Sigmoid colon (tissue), 7 donors: Measurements from ENCODE around the gene LIM2. TPM values are rescaled to one million over a fixed set of nuclear protein-coding genes. Genes with fewer than 3 reads are reported as not detected.
A peak's percentile ranks its signal among the peaks of the same experiment; 100 is the strongest.

Source experiments
- DNase-seq: peaks from one replicate; pipeline ENCODE4 v3.0.0-alpha.2; 2019
- H3K27ac ChIP-seq, 4 donors: fragments of 200-600 bp; sonication (generic); one replicate each; pipeline ENCODE4 v1.5.1; 2016 to 2019; ENCODE audit warnings: mild to moderate bottlenecking in 1 of 4
- H3K27me3 ChIP-seq, 3 donors: fragments of 200-600 bp; sonication (generic); one replicate each; pipeline ENCODE4 v1.5.1; 2019; ENCODE audit warnings: mild to moderate bottlenecking in 1 of 3
- H3K36me3 ChIP-seq, 4 donors: fragments of 200-600 bp; sonication (generic); one replicate each; pipeline ENCODE4 v1.5.1; 2016 to 2019
- H3K4me1 ChIP-seq, 4 donors: fragments of 200-600 bp; sonication (generic); one replicate each; pipeline ENCODE4 v1.5.1; 2017 to 2019
- H3K4me3 ChIP-seq, 4 donors: fragments of 200-600 bp; sonication (generic); one replicate each; pipeline ENCODE4 v1.5.1; 2017 to 2019; ENCODE audit warnings: mild to moderate bottlenecking in 2 of 4, moderate library complexity in 1 of 4
- H3K9me3 ChIP-seq, 4 donors: fragments of 200-600 bp in 3 of 4; sonication (generic) in 3 of 4; one replicate each; pipeline versions ENCODE4 v1.5.1 to v1.6.1; 2013 to 2019
- EP300 ChIP-seq, 4 donors: sonication (generic); formaldehyde crosslinking; IDR thresholded peaks; one replicate each; pipeline ENCODE4 v1.6.1; 2017; ENCODE audit warnings: antibody characterized with exemption in 4 of 4
- POLR2A ChIP-seq, 2 donors: fragments of 450-650 bp; IDR thresholded peaks; one replicate each; pipeline ENCODE4 v1.6.1; 2016; ENCODE audit warnings: antibody characterized with exemption in 2 of 2, mild to moderate bottlenecking in 2 of 2, moderate library complexity in 2 of 2
- POLR2AphosphoS5 ChIP-seq, 4 donors: sonication (generic); formaldehyde crosslinking; IDR thresholded peaks; one replicate each; pipeline ENCODE4 v1.6.1; 2017; ENCODE audit warnings: antibody characterized with exemption in 4 of 4
- WGBS, 2 donors: extraction: QIAGEN DNeasy Blood & Tissue Kit; methylation state at CpG; one replicate each; pipeline ENCODE4 v1.1.7; 2013; 5-methylcytosine and 5-hydroxymethylcytosine counted together
- intact Hi-C: fragments of 100-400 bp; cut with DNase I; formaldehyde crosslinking; loops from one replicate; pipeline ENCODE4 v1.15.1; 2023
- polyA plus RNA-seq, 3 donors: library from polyadenylated mRNA; stranded (reverse); fragments of 200-250 nt; gene quantifications; one replicate each; pipeline ENCODE4 v1.2.3, GENCODE V29; 2013
- total RNA-seq, 4 donors: library from RNA; depleted of rRNA; stranded (reverse); fragments of >200 nt; gene quantifications; one replicate each; pipeline ENCODE4 v1.1.0, GENCODE V29; 2016
- TF ChIP-seq, protein P1 (sequence below), 4 experiments: fragments of 450-650 bp in 3 of 4; fragments of 200-600 bp in 1 of 4; IDR thresholded peaks; one replicate each; pipeline ENCODE4 v1.5.1; 2016 to 2019; ENCODE audit warnings: antibody characterized with exemption in 4 of 4, mild to moderate bottlenecking in 3 of 4, moderate library complexity in 2 of 4
- donor health status: healthy with polysubstance abuse.
- donor health status: Bipolar disorder and iron deficiency.
- donor health status: healthy.

Gene LIM2
- total and polyA plus RNA-seq, 7 donors: not detected

GRCh38 chr19:51394050-51394836 is 6.5 kb upstream of the LIM2 start:
- Histone ChIP-seq H3K27me3 (no peaks in the 10 kb centered on the region), H3K4me1 (peaks cover 0 to 12% (median 8%) of the 10 kb centered on the region in 4 donors), H3K36me3 (no peaks in the 10 kb centered on the region), H3K4me3 (peak overlapping the region; percentile 6 to 42 (median 34)), H3K27ac (peak overlapping the region; percentile 65 to 81 (median 76)), H3K9me3 (no peaks in the 10 kb centered on the region)
- peak; percentile 97 for DNase-seq
- TF ChIP-seq EP300 (IDR thresholded peaks at IDR 0.05) (peak in 1 of 4 donors; percentile 29), POLR2A (IDR thresholded peaks at IDR 0.05) (no peak), POLR2AphosphoS5 (IDR thresholded peaks at IDR 0.05) (peak; percentile 11 to 65 (median 31))
- TF ChIP-seq, protein P1, sequence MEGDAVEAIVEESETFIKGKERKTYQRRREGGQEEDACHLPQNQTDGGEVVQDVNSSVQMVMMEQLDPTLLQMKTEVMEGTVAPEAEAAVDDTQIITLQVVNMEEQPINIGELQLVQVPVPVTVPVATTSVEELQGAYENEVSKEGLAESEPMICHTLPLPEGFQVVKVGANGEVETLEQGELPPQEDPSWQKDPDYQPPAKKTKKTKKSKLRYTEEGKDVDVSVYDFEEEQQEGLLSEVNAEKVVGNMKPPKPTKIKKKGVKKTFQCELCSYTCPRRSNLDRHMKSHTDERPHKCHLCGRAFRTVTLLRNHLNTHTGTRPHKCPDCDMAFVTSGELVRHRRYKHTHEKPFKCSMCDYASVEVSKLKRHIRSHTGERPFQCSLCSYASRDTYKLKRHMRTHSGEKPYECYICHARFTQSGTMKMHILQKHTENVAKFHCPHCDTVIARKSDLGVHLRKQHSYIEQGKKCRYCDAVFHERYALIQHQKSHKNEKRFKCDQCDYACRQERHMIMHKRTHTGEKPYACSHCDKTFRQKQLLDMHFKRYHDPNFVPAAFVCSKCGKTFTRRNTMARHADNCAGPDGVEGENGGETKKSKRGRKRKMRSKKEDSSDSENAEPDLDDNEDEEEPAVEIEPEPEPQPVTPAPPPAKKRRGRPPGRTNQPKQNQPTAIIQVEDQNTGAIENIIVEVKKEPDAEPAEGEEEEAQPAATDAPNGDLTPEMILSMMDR (IDR thresholded peaks at IDR 0.05): no peak
- WGBS, 2 donors: 2 to 3% methylated on average over 45 of the region's 45 CpGs
- intact Hi-C loops: loop anchor here (1.0 to 2.0 kb wide), 2 partner anchors 25 to 56 kb away; partner anchors contain the start of gene CLDND2

- H3K27ac ChIP-seq: no peak overlapping the region
- no peaks in the 10 kb centered on the region for H3K27me3 ChIP-seq
- H3K36me3 ChIP-seq: no peaks in the 10 kb centered on the region
- DNase-seq: no peak
- peaks cover 0 to 12% (median 8%) of the 10 kb centered on the region in 4 donors for H3K4me1 ChIP-seq
- WGBS, 2 donors: 79 to 96% methylated on average over 1 of the region's 1 CpG
- intact Hi-C loops: no loop called here
- H3K9me3 ChIP-seq: no peaks in the 10 kb centered on the region
- TF ChIP-seq, protein P1 (IDR thresholded peaks at IDR 0.05): no peak
- no peak for TF ChIP-seq POLR2A (IDR thresholded peaks at IDR 0.05)
- no peak for TF ChIP-seq EP300 (IDR thresholded peaks at IDR 0.05)
- TF ChIP-seq POLR2AphosphoS5 (IDR thresholded peaks at IDR 0.05): no peak
- no peak overlapping the region for H3K4me3 ChIP-seq
Observed at GRCh38 chr19:51392701-51393100, 4.9 kb upstream of the LIM2 start.

- intact Hi-C loops: no loop called here
- no peak for DNase-seq
- no peak overlapping the region for H3K4me3 ChIP-seq
Observed at GRCh38 chr19:51391073-51391611, 3.4 kb upstream of the LIM2 start.

GRCh38 chr19:51389143-51389542 is 1.4 kb upstream of the LIM2 start:
- TF ChIP-seq POLR2AphosphoS5 (IDR thresholded peaks at IDR 0.05) (no peak), POLR2A (IDR thresholded peaks at IDR 0.05) (no peak), EP300 (IDR thresholded peaks at IDR 0.05) (no peak)
- TF ChIP-seq, protein P1 (IDR thresholded peaks at IDR 0.05): no peak
- intact Hi-C loops: no loop called here
- no peaks in the 10 kb centered on the region for H3K27me3 ChIP-seq

More at GRCh38 chr19:51391073-51391611, 3.4 kb upstream of the LIM2 start:
- Histone ChIP-seq H3K27ac (no peak overlapping the region), H3K27me3 (no peaks in the 10 kb centered on the region), H3K9me3 (no peaks in the 10 kb centered on the region), H3K4me1 (peaks cover 0 to 12% (median 8%) of the 10 kb centered on the region in 4 donors), H3K36me3 (no peaks in the 10 kb centered on the region)
- 64 to 68% methylated on average over 8 of the region's 8 CpGs for WGBS, 2 donors
- TF ChIP-seq POLR2A (IDR thresholded peaks at IDR 0.05): no peak
- TF ChIP-seq, protein P1 (IDR thresholded peaks at IDR 0.05): no peak
- no peak for TF ChIP-seq EP300 (IDR thresholded peaks at IDR 0.05)
- TF ChIP-seq POLR2AphosphoS5 (IDR thresholded peaks at IDR 0.05): no peak

More at GRCh38 chr19:51389143-51389542, 1.4 kb upstream of the LIM2 start:
- H3K27ac ChIP-seq: no peak overlapping the region
- peaks cover 0 to 5% (median 2%) of the 10 kb centered on the region in 4 donors for H3K4me1 ChIP-seq
- H3K4me3 ChIP-seq: no peak overlapping the region
- H3K9me3 ChIP-seq: no peaks in the 10 kb centered on the region
- 75 to 82% methylated on average over 14 of the region's 14 CpGs for WGBS, 2 donors
- no peaks in the 10 kb centered on the region for H3K36me3 ChIP-seq
- DNase-seq: no peak
